Mammary epithelial cell (primary cell): ENCODE results near the gene CCNL2.

ENCODE experiments used
- CTCF ChIP-seq, 2 donors: IDR thresholded peaks in 1 of 2; conservative IDR thresholded peaks in 1 of 2; 2 replicates each; pipeline ENCODE4 v1.5.1; 2011 to 2012; ENCODE audit warnings: inconsistent platforms in 2 of 2, low read length in 2 of 2, mild to moderate bottlenecking in 2 of 2, control low read depth in 1 of 2, low read depth in 1 of 2; ENCODE audit not compliant: insufficient read depth in 1 of 2; ENCODE audit errors: extremely low read depth in 1 of 2
- EZH2 ChIP-seq: IDR thresholded peaks from 2 replicates; pipeline ENCODE4 v1.6.1; 2012; ENCODE audit warnings: low read length, inconsistent platforms, borderline replicate concordance

GRCh38 chr1:1347026-1347595 lies 52.0 kb downstream of the CCNL2 start:
- TF ChIP-seq CTCF (conservative IDR thresholded peaks at IDR 0.05 in 1 of 2, IDR thresholded peaks at IDR 0.05 in 1 of 2; ENCODE audit: extremely low read depth in 1 of 2, insufficient read depth in 1 of 2, low read depth in 1 of 2, low read length in 2 of 2): no peak
- no peak for TF ChIP-seq EZH2
